Retinal pigment epithelial cell (primary cell): ENCODE measurements around the gene CFAP157.
A peak's percentile ranks its signal among the peaks of the same experiment; 100 is the strongest.

Experiments
- DNase-seq: peaks from one replicate; pipeline ENCODE4 v3.0.0-alpha.2; 2010; ENCODE audit warnings: low read depth
- H3K4me3 ChIP-seq: 2 replicates; pipeline ENCODE4 v1.5.1; 2011; ENCODE audit warnings: mild to moderate bottlenecking, low read length, control low read depth, moderate library complexity
- TF ChIP-seq, protein P1 (sequence below): conservative IDR thresholded peaks from 2 replicates; pipeline ENCODE4 v1.5.1; 2011; ENCODE audit warnings: low read depth, low read length, control low read depth, inconsistent platforms

The CFAP157 gene

DNA sequence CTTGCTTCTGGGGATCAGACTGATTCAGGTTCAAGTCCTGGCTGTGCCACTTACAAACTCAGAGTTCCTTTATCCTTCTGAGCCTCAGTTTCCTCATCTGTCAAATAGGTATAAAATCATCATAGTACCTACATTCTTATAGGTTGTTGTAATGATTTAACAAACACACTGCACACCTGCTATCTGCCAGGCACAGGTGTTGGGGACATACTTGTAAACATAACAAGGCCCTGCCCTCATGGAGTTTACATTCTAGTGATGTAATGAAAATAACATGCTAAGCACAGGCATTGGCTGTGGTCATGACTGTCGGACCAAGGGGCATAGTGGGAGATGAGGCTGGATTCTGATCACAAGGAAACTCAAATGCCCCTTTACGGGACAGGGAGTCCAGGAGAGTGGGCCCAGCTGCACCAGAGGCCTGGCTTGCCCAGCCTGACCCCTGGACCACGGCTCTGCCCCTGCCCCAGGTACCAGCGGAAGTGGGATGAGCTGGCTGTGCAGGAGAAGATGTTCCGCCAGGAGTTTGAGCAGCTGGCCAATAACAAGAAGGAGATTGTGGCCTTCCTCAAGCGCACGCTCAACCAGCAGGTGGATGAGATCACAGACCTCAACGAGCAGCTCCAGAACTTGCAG, 2.3 kb downstream of the CFAP157 start:
- TF ChIP-seq, protein P1, sequence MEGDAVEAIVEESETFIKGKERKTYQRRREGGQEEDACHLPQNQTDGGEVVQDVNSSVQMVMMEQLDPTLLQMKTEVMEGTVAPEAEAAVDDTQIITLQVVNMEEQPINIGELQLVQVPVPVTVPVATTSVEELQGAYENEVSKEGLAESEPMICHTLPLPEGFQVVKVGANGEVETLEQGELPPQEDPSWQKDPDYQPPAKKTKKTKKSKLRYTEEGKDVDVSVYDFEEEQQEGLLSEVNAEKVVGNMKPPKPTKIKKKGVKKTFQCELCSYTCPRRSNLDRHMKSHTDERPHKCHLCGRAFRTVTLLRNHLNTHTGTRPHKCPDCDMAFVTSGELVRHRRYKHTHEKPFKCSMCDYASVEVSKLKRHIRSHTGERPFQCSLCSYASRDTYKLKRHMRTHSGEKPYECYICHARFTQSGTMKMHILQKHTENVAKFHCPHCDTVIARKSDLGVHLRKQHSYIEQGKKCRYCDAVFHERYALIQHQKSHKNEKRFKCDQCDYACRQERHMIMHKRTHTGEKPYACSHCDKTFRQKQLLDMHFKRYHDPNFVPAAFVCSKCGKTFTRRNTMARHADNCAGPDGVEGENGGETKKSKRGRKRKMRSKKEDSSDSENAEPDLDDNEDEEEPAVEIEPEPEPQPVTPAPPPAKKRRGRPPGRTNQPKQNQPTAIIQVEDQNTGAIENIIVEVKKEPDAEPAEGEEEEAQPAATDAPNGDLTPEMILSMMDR = no peak
- H3K4me3 ChIP-seq = no peak overlapping the region
- DNase-seq = no peak

DNA sequence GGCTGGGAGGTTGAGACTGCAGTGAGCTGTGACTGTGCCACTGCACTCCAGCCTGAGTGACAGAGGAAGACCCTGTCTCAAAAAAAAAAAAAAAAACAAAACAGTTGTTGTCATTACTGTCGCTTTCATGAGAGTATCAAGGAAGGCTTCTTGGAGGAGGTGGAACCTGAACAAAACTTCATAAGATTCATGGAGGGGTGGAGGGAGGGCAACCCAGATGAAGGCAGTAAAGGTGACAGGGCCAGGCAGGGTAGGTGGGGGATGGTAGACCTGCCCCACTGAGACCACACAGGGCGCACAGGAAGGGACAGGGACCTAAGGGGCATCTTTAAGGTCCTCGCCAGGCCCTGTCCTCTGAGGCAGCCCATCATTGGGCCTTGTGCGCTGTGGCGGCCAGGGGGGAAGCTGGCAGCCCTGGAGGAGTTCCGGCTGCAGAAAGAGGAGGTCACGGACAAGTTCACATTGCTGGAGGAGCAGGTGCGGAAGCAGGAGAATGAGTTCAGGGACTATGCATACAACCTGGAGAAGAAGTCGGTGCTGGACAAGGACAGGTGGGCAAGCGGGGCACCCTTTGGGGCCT, 3.5 kb downstream of the CFAP157 start:
- TF ChIP-seq, protein P1 = no peak
- no peak for DNase-seq
- H3K4me3 ChIP-seq = no peak overlapping the region

DNA sequence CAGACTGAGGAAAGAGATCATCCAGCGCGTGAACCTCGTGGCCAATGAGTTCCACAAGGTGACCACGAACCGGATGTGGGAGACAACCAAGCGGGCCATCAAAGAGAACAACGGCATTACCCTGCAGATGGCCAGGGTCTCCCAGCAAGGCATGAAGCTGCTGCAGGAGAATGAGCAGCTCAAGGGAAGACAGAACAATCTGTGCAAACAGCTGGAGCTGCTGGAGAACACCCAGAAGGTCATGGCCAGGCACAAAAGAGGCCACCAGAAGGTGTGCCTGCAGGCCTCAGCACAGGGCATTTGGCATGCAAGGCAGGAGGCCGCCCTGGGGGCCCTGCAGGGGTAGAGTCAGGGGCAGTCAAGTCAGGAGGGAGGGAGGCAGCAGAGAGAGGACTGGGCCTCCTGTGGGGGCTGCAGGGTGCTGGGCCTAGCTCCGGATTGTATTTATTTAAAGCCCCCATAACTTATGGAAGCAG, 4.5 kb downstream of the CFAP157 start:
- DNase-seq = no peak
- H3K4me3 ChIP-seq = no peak overlapping the region
- TF ChIP-seq, protein P1 = no peak

DNA sequence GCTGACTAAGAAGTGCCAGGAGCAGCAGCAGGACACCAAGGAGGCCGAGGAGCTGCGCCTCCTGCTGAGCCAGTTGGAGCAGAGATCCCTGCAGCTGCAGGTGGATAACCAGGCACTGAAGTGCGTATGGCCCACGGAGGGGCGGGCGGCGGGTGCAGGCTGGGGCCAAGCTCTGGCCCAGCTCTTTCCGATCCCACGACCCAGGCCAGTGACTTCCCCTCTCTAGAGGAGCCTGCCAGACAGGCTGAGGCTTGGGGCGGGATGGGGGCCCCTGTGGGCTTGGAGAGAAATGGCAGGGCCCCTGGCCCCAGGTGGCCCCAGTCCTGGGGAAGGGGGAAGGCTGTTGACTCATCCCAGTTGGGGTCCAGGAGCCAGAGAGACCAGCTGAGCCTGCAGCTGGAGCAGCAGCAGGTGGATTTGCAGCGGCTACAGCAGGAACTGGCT, 5.1 kb downstream of the CFAP157 start:
- no peak overlapping the region for H3K4me3 ChIP-seq
- TF ChIP-seq, protein P1 = no peak
- DNase-seq = no peak

DNA sequence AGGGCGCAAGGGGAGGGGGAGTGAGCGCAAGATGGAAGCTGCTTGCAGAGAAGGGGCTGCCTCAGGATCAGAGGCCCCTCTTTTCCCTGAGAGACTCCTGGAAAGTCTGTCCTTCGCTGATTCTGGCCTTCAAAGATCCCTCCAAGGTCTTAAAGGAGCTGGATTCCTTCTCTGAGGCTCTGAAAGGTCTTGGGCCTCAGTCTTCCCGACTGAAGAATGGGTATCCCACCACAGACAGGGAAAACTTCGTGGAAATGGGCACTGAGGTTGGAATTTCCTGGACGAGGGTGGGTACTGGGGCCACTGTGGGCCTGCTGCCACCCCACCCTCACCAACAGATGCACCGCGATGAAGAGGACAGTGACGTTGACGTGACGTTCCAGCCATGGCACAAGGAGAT, 5.6 kb downstream of the CFAP157 start:
- no peak overlapping the region for H3K4me3 ChIP-seq
- TF ChIP-seq, protein P1 = no peak
- DNase-seq = no peak

DNA sequence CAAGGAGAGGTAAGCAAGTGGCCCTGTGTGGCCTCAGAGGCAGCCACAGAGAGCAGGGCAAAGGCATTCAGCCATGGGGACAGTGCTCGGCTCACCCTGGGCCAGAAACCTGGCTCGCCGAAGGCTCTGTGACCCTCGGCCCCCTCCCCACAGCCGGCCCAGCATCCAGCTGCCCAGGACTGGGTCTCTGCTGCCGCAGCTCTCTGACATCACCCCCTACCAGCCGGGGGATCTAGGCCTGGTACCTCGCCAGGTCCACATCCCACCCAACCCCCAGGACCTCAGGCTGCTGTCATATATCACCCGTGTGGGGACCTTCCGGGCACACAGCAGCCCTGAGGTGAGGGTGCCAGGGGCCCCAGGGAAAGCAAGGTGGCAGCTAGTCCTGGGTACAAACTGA, 6.1 kb downstream of the CFAP157 start:
- DNase-seq = no peak
- TF ChIP-seq, protein P1 = no peak
- H3K4me3 ChIP-seq = no peak overlapping the region

DNA sequence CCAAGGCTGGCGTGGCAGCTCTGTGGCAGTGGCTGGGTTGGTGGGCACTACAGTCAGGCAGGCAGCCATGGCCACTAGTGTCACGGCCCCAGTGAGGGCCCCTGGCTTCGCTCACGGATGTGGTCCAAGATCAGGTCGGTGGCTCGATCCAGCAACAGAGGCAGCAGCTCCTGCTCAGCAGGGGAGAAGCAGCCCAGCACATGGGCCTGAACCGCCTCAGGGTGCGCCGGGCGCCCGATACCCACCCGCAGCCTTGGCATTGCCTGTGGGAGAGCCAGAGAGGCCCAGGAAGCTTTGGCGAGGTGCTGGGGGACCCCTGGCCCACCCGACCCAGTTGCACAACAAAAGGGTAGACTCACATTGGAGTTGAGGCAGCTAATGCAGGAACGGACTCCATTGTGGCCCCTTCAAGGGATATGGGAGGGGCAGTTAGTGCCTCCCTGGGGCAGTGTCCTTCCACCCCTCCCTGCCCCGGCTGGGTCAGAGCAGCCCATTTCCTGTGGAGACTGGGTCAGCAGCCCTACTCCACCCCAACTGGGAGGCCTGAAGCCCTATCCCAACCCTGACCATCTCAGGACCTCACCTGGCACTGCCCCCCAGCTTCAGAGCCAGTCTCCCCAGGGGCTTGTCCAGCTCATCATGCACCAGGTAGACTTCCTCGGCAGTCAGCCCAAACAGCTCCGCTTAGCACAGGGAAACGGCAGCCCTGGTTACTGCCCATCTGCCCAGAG, 7.4 kb downstream of the CFAP157 start:
- DNase-seq = no peak
- H3K4me3 ChIP-seq = peak overlapping the region; percentile 88
- TF ChIP-seq, protein P1 = no peak
